ENCODE measurements around the gene ELK1.

DNA sequence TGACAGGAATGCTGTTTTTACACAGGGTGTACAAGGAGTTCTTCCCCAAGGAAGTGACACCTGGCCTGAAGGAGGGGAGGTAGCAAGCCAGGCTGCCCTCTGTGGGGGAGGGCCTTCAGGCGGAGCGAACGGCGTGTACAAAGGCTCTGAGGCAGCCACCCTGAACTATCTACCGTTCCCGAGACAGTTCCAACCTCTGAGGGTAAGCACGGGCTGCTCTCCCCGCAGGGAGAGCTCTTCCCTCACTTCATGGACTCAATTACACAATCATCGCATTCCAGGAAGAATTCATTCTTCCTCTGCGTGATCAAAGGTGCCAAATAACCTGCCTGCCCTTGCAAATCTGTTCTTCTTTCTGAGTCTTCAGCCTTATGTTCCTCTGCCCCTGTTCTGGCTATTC, 4.8 kb downstream of the ELK1 start:
- no peak for TF ChIP-seq CTCF (IDR thresholded peaks at IDR 0.05)
- no peak for TF ChIP-seq POLR2A (IDR thresholded peaks at IDR 0.05)
